A673 (cell line): ENCODE data around the gene CIBAR2.

ENCODE experiments used
- EZH2 ChIP-seq: fragments of 200-600 bp; sonication (generic); IDR thresholded peaks from 2 replicates; pipeline ENCODE4 v1.6.1; 2017; ENCODE audit warnings: borderline replicate concordance, low read depth, mild to moderate bottlenecking, mixed read lengths, antibody characterized with exemption, low read length; ENCODE audit not compliant: poor library complexity, severe bottlenecking
- TF ChIP-seq, protein P1 (sequence below): fragments of 300-800, 200-600 bp; sonication (generic); conservative IDR thresholded peaks from 2 replicates; pipeline ENCODE4 v1.5.1; 2017; ENCODE audit warnings: low read depth, mild to moderate bottlenecking, antibody characterized with exemption, low read length, moderate library complexity, mixed read lengths

DNA sequence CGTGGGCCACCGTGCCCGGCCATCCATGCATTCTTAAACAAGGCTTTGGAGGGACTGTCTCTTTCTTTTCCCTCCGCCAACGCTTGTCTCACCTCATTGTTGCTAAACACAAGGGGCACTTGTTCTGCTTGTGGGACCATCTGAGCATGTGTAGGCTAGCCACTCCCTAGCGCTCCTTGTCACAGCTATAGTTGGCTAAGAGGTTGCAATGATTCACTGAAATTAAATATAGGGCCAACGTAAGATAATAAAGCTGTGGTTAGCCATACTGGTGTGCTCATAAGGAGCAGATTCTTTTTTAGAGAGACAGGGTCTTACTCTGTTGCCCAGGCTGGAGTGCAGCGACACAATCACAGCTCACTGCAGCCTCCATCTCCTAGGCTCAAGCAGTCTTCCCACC is 43.5 kb downstream of the CIBAR2 start:
- TF ChIP-seq, protein P1, sequence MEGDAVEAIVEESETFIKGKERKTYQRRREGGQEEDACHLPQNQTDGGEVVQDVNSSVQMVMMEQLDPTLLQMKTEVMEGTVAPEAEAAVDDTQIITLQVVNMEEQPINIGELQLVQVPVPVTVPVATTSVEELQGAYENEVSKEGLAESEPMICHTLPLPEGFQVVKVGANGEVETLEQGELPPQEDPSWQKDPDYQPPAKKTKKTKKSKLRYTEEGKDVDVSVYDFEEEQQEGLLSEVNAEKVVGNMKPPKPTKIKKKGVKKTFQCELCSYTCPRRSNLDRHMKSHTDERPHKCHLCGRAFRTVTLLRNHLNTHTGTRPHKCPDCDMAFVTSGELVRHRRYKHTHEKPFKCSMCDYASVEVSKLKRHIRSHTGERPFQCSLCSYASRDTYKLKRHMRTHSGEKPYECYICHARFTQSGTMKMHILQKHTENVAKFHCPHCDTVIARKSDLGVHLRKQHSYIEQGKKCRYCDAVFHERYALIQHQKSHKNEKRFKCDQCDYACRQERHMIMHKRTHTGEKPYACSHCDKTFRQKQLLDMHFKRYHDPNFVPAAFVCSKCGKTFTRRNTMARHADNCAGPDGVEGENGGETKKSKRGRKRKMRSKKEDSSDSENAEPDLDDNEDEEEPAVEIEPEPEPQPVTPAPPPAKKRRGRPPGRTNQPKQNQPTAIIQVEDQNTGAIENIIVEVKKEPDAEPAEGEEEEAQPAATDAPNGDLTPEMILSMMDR, result no peak
- no peak for TF ChIP-seq EZH2
